Islet precursor cell (in vitro differentiated cells): ENCODE data around the gene ORC6.
A peak's percentile ranks its signal among the peaks of the same experiment; 100 is the strongest.

Source experiments
- DNase-seq: peaks from one replicate; pipeline ENCODE4 v3.0.0-alpha.2; 2018

Gene ORC6

GRCh38 chr16:46733319-46733830 lies 43.9 kb downstream of the ORC6 start:
- no peak for DNase-seq

GRCh38 chr16:46736695-46737094 lies 47.2 kb downstream of the ORC6 start:
- DNase-seq, result peak; percentile 91

GRCh38 chr16:46737621-46738214 lies 48.3 kb downstream of the ORC6 start:
- no peak for DNase-seq

- DNase-seq, result no peak
Measured at GRCh38 chr16:46739934-46740333, 50.5 kb downstream of the ORC6 start.

GRCh38 chr16:46743232-46743719 lies 53.8 kb downstream of the ORC6 start:
- DNase-seq, result peak; percentile 94

GRCh38 chr16:46745617-46746016 lies 56.2 kb downstream of the ORC6 start:
- DNase-seq, result peak; percentile 38

- DNase-seq, result peak; percentile 98
Measured at GRCh38 chr16:46746821-46747776, 57.6 kb downstream of the ORC6 start.
